ENCODE results near the gene GSG1L.
"Not testable (repeated sequence)": the region's sequence is repeated elsewhere in the genome, so short reads cannot be mapped to it uniquely, and the experiment has no call there.

The GSG1L gene

DNA sequence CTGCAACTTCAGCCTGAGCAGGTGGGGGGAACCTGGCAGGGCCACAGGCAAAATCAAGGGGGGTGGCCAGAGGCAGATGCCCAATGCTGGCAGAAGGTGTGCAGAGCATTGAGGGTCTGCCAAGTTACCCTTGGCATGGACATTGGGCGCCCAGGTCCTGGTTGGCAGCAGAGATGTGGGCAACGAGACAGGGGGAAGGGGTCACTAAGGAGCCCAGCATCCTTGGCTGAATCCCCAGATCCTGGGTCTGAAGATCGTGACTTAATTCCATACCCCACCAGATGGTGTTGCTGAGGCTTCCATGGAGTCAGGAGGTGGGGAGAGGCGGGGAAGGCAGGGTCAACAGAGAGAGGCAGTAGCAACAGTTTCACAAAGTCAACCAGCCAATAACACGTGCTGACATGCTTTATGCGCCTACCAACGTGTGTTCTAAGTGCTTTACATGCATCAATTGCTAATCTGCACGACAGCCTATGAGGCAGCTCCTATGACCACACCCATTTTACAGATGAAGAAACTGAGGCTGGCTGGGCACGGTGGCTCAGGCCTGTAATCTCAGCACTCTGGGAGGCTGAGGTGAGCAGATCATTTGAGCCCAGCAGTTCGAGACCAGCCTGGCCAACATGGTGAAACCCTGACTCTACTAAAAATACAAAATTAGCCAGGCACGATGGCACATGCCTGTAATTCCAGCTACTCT lies 83.3 kb downstream of the GSG1L start:
- no peak for DNase-seq

DNA sequence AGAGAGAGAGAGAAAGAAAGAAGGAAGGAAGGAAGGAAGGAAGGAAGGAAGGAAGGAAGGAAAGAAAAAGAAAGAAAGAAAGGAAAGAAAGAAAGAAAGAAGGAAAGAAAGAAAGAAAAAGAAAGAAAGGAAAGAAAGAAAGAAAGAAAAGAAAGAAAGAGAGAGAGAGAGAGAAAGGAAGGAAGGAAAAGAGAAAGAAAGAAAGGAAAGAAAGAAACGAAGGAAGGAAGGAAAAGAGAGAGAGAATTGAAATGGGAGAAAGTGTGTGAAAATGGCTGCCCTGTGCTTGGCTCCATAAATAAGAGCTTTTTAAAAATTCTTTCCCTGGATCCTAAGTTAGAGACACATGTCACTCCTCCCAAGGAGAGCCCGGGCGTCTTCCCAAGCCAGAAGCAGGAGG lies 83.8 kb downstream of the GSG1L start:
- DNase-seq: not testable (repeated sequence)

DNA sequence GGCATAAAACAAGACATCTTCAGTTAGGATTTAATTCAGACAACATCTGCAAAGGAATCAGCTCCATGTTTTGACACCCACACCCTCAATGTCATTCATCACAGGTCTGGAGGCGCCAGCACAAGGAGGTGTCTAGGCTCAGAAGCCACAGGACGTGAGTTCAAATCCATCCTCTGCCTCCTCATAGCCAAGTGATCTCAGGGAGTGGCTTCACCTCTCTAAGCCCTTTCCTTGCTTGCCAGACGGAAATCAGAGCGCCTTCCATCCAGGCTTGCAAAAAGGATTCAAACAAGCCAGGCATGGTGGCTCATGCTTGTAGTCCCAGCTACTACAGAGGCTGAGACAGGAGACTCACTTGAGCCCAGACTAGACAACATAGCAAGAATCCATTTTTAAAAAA lies 84.6 kb downstream of the GSG1L start:
- no peak for DNase-seq

DNA sequence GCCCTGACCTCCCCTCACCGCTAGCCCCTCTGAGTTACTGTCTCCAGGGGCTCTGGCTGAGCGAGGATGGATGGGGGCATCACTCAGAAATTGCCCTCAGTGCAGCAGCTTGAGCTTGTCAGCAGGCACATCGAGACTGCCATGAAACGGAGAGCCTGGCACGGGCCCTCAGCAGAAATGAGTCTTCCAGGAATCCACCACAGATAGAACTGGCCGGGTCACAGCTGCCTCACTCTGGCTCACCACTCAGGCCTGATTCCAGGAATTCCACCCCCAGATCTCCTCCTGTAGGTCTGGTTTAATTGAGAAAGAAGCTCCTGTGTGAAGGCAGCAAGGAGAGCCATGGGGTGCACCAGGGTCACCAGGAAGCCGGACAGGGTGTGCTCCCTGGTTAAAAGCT lies 85.5 kb downstream of the GSG1L start:
- no peak for DNase-seq

DNA sequence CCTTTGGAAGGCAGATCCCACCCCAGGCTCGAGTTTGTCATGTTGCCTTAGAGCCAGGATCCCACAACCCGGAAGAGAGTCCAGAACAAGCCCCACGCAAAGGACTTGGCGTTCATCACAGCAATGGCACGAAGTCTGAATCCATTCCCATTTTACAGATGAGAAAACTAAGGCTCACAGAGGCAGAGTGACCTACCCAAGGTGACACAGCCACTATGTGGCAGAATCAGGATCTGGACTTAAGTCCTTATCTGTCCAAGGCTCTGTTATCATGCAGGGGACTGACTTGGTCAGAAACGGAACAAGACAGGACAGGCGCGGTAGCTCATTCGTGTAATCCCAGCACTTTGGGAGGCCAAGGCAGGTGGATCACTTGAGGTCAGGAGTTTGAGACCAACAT lies 86.5 kb downstream of the GSG1L start:
- DNase-seq: no peak

DNA sequence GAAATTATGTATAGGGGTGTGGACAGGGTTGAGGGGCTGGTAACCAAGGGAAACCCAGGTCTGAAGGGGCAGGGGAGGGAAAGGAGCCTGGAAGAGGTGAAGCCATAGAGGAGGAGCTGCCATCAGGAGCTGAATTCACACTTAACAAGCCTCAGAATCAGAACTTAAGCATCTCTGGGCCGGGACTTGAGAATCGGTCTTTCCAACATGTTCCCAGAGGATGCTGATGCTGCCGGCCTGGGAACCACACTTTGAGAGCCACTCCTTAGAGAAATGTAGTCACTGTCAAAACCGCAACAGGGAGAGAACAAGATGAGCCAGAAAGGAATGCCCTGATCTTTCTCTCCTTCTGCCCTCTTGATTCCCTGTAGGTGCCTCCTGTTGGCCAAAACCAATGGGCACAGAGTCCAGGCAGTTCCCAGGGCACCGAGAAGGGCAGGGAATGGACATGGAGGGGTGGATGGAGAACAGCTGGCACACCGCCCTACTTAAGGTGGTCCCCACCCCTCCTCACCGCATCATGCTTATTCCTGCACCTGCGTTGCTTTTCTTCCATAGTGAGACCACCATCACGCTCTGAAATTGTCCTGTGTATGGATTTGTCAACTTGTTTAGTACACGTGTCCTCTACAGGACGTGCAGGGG lies 88.5 kb downstream of the GSG1L start:
- DNase-seq: no peak

DNA sequence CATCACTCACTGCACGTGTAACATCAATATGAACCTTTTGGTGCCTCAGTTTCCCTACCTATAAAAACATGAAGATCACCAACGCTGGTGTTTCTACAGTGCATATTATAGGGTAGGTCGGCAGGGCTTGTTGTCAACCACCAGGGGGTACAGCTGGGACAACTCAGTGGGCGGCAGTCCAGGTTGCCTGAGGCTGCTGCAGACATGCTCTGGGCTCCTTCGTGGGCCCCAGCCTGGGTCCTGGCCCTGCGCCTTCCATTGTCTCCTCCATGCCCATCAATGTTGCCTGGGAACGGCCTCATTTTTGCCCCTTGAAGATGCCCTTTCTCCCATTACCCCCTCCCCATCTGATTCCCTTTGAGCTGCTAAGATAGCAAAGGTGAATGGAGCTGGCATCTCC lies 89.8 kb downstream of the GSG1L start:
- no peak for DNase-seq

DNA sequence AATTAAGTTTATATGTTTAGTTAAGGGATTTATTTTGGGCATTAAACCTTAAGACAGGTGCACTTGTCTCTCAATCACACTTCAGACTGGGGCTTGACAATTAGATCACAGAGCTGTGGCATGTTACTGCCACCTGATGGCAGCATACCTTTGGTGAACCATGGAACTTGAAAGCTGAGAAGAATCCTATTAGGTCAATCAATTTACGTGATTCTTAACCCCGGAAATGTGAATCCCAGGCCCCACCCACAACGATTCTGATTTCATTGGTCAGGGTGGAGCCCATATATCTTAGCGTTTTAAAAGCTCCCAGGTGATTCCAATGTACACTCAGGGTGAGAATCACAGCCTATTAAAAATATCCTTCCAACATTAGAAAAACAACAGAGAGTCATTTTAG lies 91.0 kb downstream of the GSG1L start:
- peak; percentile 16 to 57 (median 50) for DNase-seq

DNA sequence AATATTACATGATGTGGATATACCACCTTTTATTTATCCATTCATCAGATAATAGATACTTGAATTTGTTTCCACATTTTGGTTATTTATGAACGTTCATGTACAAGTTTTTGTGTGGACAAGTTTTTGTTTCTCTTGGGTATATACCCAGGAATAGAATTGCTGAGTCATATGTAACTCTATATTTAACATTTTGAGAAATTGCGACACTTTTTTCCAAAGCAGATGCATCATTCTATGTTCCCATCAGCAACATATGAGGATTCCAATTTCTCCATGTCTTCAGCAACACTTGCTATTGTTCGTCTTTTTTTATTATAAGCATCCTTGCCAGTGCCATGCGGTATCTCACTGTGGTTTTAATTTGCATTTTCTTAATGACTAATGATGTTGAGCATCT lies 93.9 kb downstream of the GSG1L start:
- peak in 1 of 4 experiments; percentile 9 for DNase-seq

DNA sequence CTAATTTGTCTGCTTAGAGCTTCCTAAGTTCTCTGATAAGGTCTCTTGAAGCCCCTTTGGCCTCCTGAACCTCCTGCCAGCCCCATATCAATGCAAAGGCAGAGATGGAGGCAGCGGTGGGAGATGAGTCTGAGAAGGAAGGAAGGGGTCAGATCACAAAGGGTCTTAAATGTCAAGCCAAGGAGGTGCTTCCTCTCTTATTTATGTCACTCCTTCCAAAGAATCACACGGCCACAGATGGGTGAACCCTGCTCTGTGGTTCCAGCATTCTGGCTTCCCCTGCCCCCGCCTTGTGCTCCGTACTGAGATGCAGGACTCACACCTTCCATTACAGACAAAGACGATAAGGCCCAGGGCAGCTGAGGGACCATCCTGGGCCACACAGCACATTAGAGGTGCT lies 96.3 kb downstream of the GSG1L start:
- DNase-seq: no peak

DNA sequence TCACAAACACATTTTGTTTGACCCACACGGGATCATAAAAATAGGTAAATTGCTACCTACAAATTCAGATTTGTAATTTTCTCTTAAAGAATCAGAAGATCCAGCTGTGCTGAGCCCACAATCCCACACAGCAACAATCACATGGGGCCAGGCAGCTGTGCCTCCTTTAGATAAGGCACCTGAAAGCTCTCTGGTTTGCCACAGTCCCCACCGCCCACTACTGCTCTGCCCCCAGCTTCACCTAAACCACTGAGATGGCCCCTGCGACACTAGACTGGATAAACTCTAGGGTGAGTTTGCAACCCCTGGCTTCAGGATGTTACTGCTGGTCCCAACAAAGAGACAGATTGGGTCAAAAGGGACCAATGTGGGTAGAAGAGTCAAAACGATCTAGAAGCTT lies 96.8 kb downstream of the GSG1L start:
- DNase-seq: no peak

DNA sequence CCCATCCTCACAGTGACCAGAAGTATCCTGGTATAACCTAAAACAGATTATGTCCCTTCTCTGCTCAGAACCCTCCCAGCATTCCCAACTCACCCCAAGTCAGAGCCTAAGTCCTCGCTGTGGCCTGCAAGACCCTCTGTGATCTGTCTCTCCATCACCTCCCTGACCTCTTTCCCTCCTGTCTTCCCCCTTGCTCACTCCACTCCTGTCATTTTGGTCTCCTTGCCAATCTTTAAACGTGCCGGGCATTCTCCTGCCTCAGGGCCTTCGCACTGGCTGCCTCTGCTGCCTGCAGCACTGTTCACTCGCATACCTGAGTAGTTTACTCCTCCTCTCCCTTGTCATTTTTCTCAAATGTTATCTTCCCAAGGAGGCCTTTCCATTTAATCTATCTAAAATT lies 97.7 kb downstream of the GSG1L start:
- no peak for DNase-seq

DNA sequence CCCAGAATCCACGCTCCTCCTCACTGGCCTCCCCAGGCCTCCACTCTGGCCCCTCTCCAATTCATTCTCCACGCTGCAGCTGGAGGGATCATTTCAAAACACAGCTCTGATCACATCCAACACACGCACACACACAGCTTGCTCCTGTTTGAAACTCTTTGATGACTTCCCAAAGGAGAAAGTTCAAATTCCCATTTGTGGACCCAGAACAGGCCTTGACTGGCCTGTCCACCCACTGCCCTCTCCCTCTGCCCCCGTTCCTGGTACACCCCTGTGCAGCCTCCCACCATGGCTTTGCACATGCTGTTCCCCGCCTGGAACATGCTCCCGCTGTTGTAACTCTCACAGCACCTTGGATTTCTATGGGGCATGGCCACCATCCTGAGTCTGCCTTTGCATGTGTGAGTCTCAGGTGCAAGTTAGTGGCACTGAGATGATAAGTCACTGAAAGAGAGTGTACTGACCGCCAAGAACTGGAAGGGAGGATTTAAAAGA lies 100.0 kb downstream of the GSG1L start:
- DNase-seq: no peak

DNA sequence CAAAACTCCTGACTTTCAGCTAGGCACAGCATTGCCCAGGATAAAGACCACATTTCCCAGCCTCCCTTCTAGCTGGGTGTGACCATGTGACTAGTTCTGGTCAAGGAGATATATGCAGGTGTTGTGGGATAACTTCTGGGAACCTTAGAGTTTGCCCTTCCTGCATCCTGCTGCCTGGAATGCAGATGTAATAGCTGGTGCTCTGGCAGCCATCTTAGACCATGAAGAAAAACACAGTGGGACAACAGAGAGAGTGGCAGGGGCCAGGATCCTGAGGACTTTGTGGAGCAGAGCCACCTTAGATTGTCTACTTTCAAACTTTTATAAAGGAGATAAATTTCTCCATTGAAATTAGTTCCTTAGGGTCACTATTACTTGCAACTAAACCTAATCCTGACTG lies 101.3 kb downstream of the GSG1L start:
- DNase-seq: no peak

DNA sequence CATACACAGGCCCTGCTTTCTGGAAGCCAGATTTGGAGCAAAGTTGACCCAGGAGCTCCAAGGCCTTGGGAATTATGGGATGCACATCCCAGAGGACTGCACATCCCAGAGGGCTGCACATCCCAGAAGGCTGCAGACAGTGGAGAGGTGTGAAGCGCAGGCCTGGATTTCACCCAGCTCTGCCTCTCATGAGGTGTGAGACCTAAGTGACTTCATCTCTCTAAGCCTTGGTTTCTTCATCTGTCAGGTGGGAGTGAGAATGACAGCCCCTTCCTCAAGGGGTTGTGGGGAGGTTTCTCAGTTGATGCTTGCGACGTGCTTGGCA lies 102.3 kb downstream of the GSG1L start:
- no peak for DNase-seq

DNA sequence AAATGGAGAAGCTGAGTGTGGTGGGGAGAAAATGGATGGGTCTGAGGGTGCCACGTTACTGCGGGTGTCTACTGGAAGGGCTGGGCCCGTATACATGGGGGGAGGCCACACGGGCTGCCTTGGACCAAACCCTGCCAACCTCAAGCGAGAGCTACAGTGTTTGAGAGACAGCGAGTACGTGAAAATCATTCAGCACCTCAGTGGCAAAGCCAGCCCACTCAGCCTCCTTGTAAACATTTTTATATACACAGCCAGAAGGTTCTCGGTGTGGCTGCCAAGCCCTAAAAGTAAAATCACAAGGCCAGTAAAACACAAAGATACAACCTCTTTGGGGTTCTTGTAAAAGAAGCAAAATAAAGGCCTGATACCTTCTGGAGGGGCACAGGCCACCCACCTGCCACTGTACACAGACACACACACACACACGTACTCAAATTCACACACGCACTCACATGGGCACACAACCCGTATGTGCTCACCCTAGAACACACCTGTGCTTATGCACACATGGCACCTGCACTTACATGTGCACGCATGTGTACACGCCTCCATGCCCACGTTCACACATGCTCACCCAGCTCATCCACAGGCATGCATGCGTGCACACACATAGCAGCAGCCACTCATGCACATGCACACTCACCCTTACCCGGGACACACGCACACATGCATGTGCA lies 102.8 kb downstream of the GSG1L start:
- DNase-seq: no peak

DNA sequence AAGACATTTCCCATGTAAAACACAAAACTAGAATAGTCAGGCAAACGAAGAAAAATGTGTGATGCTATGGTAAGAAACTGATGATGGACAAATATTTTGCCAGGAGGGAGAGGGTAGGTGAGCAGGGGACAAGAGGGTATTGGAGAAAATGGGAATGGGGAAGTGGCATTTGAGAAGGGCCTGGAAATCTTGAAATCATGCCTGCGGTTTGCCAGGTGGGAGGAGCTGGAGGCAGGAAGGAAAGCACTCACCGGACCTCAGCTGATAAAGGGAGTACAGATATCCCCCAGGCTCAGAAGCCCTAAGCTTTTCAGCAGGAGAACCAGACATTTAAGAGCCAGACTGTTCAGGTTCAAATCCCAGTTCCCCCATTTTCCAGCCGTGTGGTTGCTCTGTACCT lies 103.6 kb downstream of the GSG1L start:
- peak in 1 of 4 experiments; percentile 19 for DNase-seq

DNA sequence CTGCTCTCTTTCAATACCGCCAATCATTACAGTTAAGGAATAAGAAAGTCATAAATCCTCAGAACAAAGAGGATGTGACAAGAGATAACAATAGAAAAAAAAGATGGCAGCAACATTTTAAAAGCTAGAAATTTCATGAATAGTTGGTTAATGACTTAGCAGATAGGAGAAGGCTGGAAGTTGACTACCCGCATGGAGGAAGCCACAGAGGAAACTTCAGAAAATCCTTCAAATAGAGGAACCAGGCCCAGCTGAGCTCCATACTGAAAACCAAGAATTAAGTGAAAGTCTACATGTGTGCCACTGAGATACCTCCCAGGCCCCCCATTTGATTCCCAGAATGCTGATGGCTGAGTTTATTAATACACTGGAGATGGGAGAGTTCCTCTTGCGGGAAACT lies 109.3 kb downstream of the GSG1L start:
- peak in 1 of 4 experiments; percentile 17 for DNase-seq

DNA sequence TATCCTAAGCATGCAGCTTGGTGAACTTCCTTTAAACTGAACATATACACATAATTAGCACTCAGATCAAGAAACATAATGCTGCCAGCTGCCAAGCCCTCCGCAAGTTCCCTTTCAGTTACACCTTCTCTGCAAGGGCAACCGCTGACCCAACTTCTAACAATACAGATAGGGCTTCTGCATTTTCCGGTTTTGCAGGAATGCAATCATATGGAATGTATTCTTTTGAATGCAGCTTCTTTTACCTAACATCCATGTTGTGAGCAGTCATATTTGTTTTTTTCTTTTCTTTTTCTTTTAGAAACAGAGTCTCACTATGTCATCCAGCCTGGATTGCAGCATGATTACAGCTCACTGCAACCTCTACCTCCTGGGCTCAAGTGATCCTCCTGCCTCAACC lies 110.7 kb downstream of the GSG1L start:
- no peak for DNase-seq

DNA sequence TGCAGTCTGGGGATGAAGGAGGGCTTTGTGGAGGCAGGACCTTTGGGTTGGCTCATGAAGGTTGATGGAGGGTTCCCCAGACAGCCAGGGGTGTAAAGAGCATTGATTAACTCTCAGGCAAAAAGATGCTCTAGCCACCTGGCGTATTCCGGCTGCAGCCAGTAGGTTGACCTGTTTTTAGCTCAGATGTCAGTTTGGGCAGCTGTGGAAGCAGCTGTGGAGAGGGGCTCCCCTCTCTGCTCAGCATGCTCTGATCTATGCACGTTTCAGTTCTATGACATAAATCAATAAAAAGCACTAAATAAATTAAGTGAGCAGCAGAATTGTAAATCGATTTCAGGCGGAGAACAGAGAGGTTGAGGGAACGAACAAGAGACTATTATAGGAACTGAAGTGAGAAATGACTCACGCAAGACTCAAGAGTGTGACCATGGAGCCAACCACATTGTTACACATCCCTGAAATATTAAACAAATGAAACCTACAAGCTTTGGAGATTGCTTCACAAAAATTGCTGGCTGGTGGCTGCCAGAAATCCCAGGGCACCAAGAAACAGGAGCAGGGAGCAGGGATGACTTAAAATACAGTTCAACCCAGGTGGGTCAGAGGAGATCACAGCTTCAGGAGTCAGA lies 111.9 kb downstream of the GSG1L start:
- no peak for DNase-seq

DNA sequence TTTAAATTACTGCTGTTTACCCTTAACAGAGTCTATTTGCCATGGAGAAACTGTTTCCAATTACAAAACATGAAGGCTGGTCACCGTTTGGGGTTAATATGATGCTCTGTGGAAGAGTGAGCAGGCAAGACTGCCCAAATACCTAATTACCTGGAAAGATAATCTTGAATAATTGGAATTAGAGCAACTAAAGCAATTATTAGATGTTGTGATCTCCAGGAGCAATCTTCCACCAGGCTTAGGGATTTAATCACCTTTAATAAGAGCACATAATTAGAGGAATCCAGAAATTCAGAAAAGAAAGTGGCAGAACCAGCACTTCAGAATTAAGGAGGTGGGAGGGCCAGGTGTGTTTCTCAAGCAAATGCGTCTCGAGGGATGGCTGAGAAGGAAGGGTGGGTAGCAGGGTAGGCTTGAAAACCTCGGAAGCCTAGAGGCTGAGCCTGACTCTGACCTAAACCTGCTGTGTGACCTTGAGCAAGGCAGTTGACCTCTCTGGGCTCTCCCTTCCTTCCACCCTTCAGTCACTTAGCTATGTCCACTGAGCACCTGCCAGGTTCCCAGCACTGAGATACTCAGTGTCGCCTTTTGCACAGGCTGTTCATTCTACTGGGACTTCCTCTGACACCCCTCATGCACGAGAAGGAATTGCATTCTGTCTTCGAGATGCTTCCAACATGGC lies 113.2 kb downstream of the GSG1L start:
- DNase-seq: no peak

DNA sequence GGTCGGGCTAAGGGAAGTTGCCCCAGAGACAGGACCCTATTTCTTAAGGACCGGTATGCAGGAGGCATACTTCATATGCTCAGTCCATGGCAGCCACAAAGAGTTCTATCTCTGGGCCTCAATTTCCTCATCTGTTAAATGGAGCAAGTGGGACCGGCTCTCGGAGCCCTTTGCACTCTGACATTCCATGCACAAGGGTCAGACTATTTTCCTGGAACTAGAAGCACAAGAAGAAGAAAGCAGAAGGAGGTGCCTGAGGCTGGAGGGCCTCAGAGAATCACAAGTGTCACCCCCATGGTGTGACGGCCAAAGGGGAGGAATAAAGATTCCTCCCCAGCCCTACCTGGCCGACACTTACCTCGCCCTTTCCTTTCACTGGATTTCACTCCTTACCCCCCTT lies 115.8 kb downstream of the GSG1L start:
- no peak for DNase-seq
